H1 (cell line): ENCODE measurements around the gene DGUOK. TPM values are rescaled to one million over a fixed set of nuclear protein-coding genes. Genes with fewer than 3 reads are reported as not detected.

Source experiments
- CTCF ChIA-PET: fragments of 300-600 bp; sonication (Branson Sonifier 250); formaldehyde crosslinking; loops from one replicate; lab custom pipeline; 2021; ENCODE audit not compliant: partially characterized antibody; lab: Charles Lee
- POLR2A ChIA-PET: fragments of 300-600 bp; sonication (Branson Sonifier 250); formaldehyde crosslinking; loops from one replicate; lab custom pipeline; 2021; ENCODE audit warnings: inconsistent platforms; ENCODE audit not compliant: partially characterized antibody; lab: Charles Lee
- DNase-seq, 2 experiments: peaks; one replicate each; pipeline versions ENCODE4 v3.0.0 to v3.0.0-alpha.2; 2010 to 2022; ENCODE audit warnings: low spot score in 2 of 2, low read depth in 1 of 2, mixed read lengths in 1 of 2
- FAIRE-seq: peaks from 2 replicates; lab custom pipeline; 2011; peaks lifted over from hg19 to GRCh38; lab: Jason Lieb, UNC
- H2AFZ ChIP-seq: 2 replicates; pipeline ENCODE4 v1.8.1; 2012; ENCODE audit warnings: low read length, inconsistent platforms
- H2AK5ac ChIP-seq: 2 replicates; pipeline ENCODE4 v1.6.1; 2013; ENCODE audit warnings: low read depth, low read length
- H2BK120ac ChIP-seq: replicated peaks from 2 replicates; pipeline ENCODE3; 2013; ENCODE audit warnings: low read depth, low read length, inconsistent platforms
- H2BK12ac ChIP-seq: 2 replicates; pipeline ENCODE4 v1.6.1; 2013; ENCODE audit warnings: low read depth, low read length
- H2BK15ac ChIP-seq: 2 replicates; pipeline ENCODE4 v1.6.1; 2013; ENCODE audit warnings: low read length
- H2BK20ac ChIP-seq: 2 replicates; pipeline ENCODE4 v1.6.1; 2013; ENCODE audit warnings: low read length
- H2BK5ac ChIP-seq: 2 replicates; pipeline ENCODE4 v1.6.1; 2013; ENCODE audit warnings: low read depth, low read length
- H3K14ac ChIP-seq: 2 replicates; pipeline ENCODE4 v1.6.1; 2013; ENCODE audit warnings: inconsistent platforms; ENCODE audit not compliant: insufficient read length
- H3K18ac ChIP-seq: 2 replicates; pipeline ENCODE4 v1.6.1; 2013; ENCODE audit warnings: low read length; ENCODE audit errors: extremely low read depth
- H3K23ac ChIP-seq: 2 replicates; pipeline ENCODE4 v1.6.1; 2013; ENCODE audit warnings: inconsistent platforms; ENCODE audit not compliant: insufficient read length
- H3K23me2 ChIP-seq: 2 replicates; pipeline ENCODE4 v1.6.1; 2013; ENCODE audit warnings: low read depth, low read length
- H3K27ac ChIP-seq: 2 replicates; pipeline ENCODE4 v1.6.1; 2011; ENCODE audit warnings: low read depth, low read length, inconsistent platforms
- H3K27me3 ChIP-seq, 4 experiments: replicated peaks in 1 of 4; 1 replicate in 1 of 4; 2 replicates in 3 of 4; pipeline versions ENCODE4 v1.6.1 to v1.8.1; 2011 to 2013; ENCODE audit warnings: low read length in 3 of 4, mild to moderate bottlenecking in 3 of 4, inconsistent platforms in 2 of 4, mixed read lengths in 2 of 4, moderate library complexity in 1 of 4; ENCODE audit not compliant: control insufficient read depth in 3 of 4, insufficient read depth in 3 of 4; ENCODE audit errors: extremely low read depth in 1 of 4
- H3K36me3 ChIP-seq, 4 experiments: 2 replicates each; pipeline versions ENCODE4 v1.6.1 to v1.8.1; 2011 to 2013; ENCODE audit warnings: mild to moderate bottlenecking in 4 of 4, low read length in 3 of 4, moderate library complexity in 2 of 4, control low read depth in 1 of 4, inconsistent platforms in 1 of 4; ENCODE audit not compliant: insufficient read depth in 4 of 4, control insufficient read depth in 2 of 4
- H3K4ac ChIP-seq: replicated peaks from 2 replicates; pipeline ENCODE3; 2013; ENCODE audit warnings: low read length, low read depth, mixed read lengths, inconsistent platforms; ENCODE audit not compliant: insufficient read length
- H3K4me1 ChIP-seq, 4 experiments: replicated peaks in 1 of 4; 1 replicate in 1 of 4; 2 replicates in 3 of 4; pipeline versions ENCODE4 v1.6.1 to v1.8.1; 2011 to 2013; ENCODE audit warnings: low read length in 3 of 4, inconsistent platforms in 2 of 4, mixed read lengths in 1 of 4; ENCODE audit not compliant: insufficient read depth in 4 of 4, control insufficient read depth in 3 of 4
- H3K4me2 ChIP-seq, 2 experiments: 2 replicates each; pipeline versions ENCODE4 v1.6.1 to v1.8.1; 2011 to 2013; ENCODE audit warnings: low read depth in 2 of 2, low read length in 2 of 2, control low read depth in 1 of 2, inconsistent platforms in 1 of 2, mild to moderate bottlenecking in 1 of 2; ENCODE audit not compliant: insufficient read depth in 1 of 2
- H3K4me3 ChIP-seq, 4 experiments: fragments of 200-600, 300-600 bp in 1 of 4; sonication (generic), shearing (Covaris generic), sonication (Bioruptor Twin) in 1 of 4; 2 replicates each; pipeline versions ENCODE4 v1.5.1 to v1.8.1; 2011 to 2016; ENCODE audit warnings: low read length in 4 of 4, low read depth in 3 of 4, control low read depth in 2 of 4, inconsistent platforms in 2 of 4, mild to moderate bottlenecking in 2 of 4, mixed read lengths in 1 of 4, moderate library complexity in 1 of 4; ENCODE audit not compliant: insufficient read depth in 2 of 4; ENCODE audit errors: extremely low read depth in 1 of 4
- H3K56ac ChIP-seq: replicated peaks from 2 replicates; pipeline ENCODE3; 2013; ENCODE audit warnings: low read depth, mild to moderate bottlenecking, mixed read lengths, low read length, inconsistent platforms; ENCODE audit not compliant: insufficient read length
- H3K79me1 ChIP-seq: 2 replicates; pipeline ENCODE4 v1.6.1; 2013; ENCODE audit warnings: low read depth, low read length, control low read depth
- H3K79me2 ChIP-seq, 2 experiments: 2 replicates each; pipeline versions ENCODE4 v1.6.1 to v1.8.1; 2012 to 2013; ENCODE audit warnings: low read length in 2 of 2, mild to moderate bottlenecking in 2 of 2, inconsistent platforms in 1 of 2; ENCODE audit not compliant: insufficient read depth in 2 of 2, control insufficient read depth in 1 of 2
- H3K9ac ChIP-seq, 4 experiments: replicated peaks in 1 of 4; 1 replicate in 1 of 4; 2 replicates in 3 of 4; pipeline versions ENCODE4 v1.6.1 to v1.8.1; 2011 to 2013; ENCODE audit warnings: low read depth in 3 of 4, low read length in 3 of 4, control low read depth in 2 of 4, mild to moderate bottlenecking in 2 of 4, moderate library complexity in 2 of 4, inconsistent platforms in 1 of 4; ENCODE audit errors: extremely low read depth in 1 of 4
- H3K9me3 ChIP-seq, 2 experiments: 2 replicates each; pipeline versions ENCODE4 v1.6.1 to v1.8.1; 2012 to 2013; ENCODE audit warnings: mild to moderate bottlenecking in 2 of 2, moderate library complexity in 2 of 2, control low read depth in 1 of 2, inconsistent platforms in 1 of 2, low read depth in 1 of 2, low read length in 1 of 2, mixed read lengths in 1 of 2; ENCODE audit not compliant: insufficient read depth in 2 of 2
- H4K20me1 ChIP-seq, 2 experiments: replicated peaks in 1 of 2; 2 replicates each; pipeline versions ENCODE3 to v1.8.1; 2011 to 2013; ENCODE audit warnings: inconsistent platforms in 2 of 2, low read length in 2 of 2, mild to moderate bottlenecking in 1 of 2; ENCODE audit not compliant: insufficient read depth in 2 of 2, control insufficient read depth in 1 of 2
- H4K5ac ChIP-seq: 2 replicates; pipeline ENCODE4 v1.6.1; 2013; ENCODE audit warnings: low read length, low read depth, mixed read lengths, inconsistent platforms; ENCODE audit not compliant: insufficient read length
- H4K8ac ChIP-seq: 2 replicates; pipeline ENCODE4 v1.8.0; 2013; ENCODE audit warnings: mild to moderate bottlenecking, moderate library complexity, low read length, inconsistent platforms; ENCODE audit not compliant: insufficient read depth; ENCODE audit errors: extremely low read depth
- H4K91ac ChIP-seq: replicated peaks from 2 replicates; pipeline ENCODE3; 2013; ENCODE audit warnings: low read length, mixed read lengths, inconsistent platforms; ENCODE audit not compliant: insufficient read length
- CBX8 ChIP-seq: fragments of 300-800, 300-1000 bp; sonication (generic); IDR thresholded peaks from 2 replicates; pipeline ENCODE4 v1.7.1; 2016; ENCODE audit warnings: low read depth, low read length, borderline replicate concordance
- CREB1 ChIP-seq: IDR thresholded peaks from 2 replicates; pipeline ENCODE4 v1.6.1; 2012; ENCODE audit warnings: inconsistent platforms
- EP300 ChIP-seq, 2 experiments: IDR thresholded peaks; 1 replicate in 1 of 2; 2 replicates in 1 of 2; pipeline ENCODE4 v1.6.1; 2011 to 2012; ENCODE audit warnings: low read depth in 2 of 2, low read length in 2 of 2, mild to moderate bottlenecking in 2 of 2, borderline replicate concordance in 1 of 2, inconsistent platforms in 1 of 2, moderate library complexity in 1 of 2
- EZH2 ChIP-seq: fragments of 200-600 bp; sonication (generic); IDR thresholded peaks from 2 replicates; pipeline ENCODE4 v1.7.1; 2012; ENCODE audit warnings: low read depth, mild to moderate bottlenecking, moderate library complexity, low read length, inconsistent platforms; ENCODE audit not compliant: severe bottlenecking
- GTF2F1 ChIP-seq: IDR thresholded peaks from 2 replicates; pipeline ENCODE4 v1.6.1; 2012; ENCODE audit warnings: low read depth, low read length, improper control_type of control experiment, borderline replicate concordance
- RBBP5 ChIP-seq: IDR thresholded peaks from 2 replicates; pipeline ENCODE4 v1.7.1; 2012; ENCODE audit warnings: low read depth, mild to moderate bottlenecking, inconsistent platforms, low read length, moderate library complexity, borderline replicate concordance
- RXRA ChIP-seq: IDR thresholded peaks from 2 replicates; pipeline ENCODE4 v1.6.1; 2011; ENCODE audit warnings: low read depth, mild to moderate bottlenecking, low read length, moderate library complexity; ENCODE audit not compliant: insufficient read depth
- SIRT6 ChIP-seq: IDR thresholded peaks from one replicate; pipeline ENCODE4 v1.7.1; 2012; ENCODE audit warnings: low read length, inconsistent platforms
- SP1 ChIP-seq: IDR thresholded peaks from 2 replicates; pipeline ENCODE4 v1.6.1; 2011; ENCODE audit warnings: low read depth, low read length
- SP4 ChIP-seq: IDR thresholded peaks from 2 replicates; pipeline ENCODE4 v1.6.1; 2012; ENCODE audit warnings: low read length, inconsistent platforms
- TCF12 ChIP-seq: IDR thresholded peaks from 2 replicates; pipeline ENCODE4 v1.6.1; 2011; ENCODE audit warnings: low read depth, mild to moderate bottlenecking, low read length
- TEAD4 ChIP-seq: IDR thresholded peaks from 2 replicates; pipeline ENCODE4 v1.6.1; 2012; ENCODE audit warnings: low read depth, low read length, inconsistent platforms, mixed read lengths
- WGBS, 2 experiments: shearing (Covaris generic) in 1 of 2; methylation state at CpG; one replicate each; pipeline versions ENCODE4 v1.1.6 to v1.1.7; 2013 to 2015; ENCODE audit warnings: low lambda C conversion rate in 2 of 2, mixed read lengths in 2 of 2, inconsistent platforms in 1 of 2, low coverage in 1 of 2, missing lambda C conversion rate in 1 of 2; ENCODE audit not compliant: insufficient replicate concordance in 2 of 2, insufficient coverage in 1 of 2, insufficient read length in 1 of 2; ENCODE audit errors: extremely low coverage in 1 of 2, missing lambda C conversion rate in 1 of 2; 5-methylcytosine and 5-hydroxymethylcytosine counted together
- polyA plus RNA-seq, 7 experiments: library from polyadenylated mRNA; depleted of rRNA in 3 of 7; stranded (reverse) in 5 of 7; unstranded in 2 of 7; fragments of >200 nt in 5 of 7; fragments of 200-250 nt in 2 of 7; gene quantifications; 1 replicate in 5 of 7; 2 replicates in 1 of 7; 4 replicates in 1 of 7; pipeline versions ENCODE4 v1.2.1 to v1.2.3, GENCODE V29; 2011 to 2013; ENCODE audit warnings: missing spikeins in 2 of 7, mixed read lengths in 2 of 7
- total RNA-seq: library from RNA; stranded (reverse); fragmentation: NEBNext Ultra II Directional; extraction: Animal tissue kit (Norgen Biotek cat#: 25700); gene quantifications from 2 replicates; pipeline ENCODE4 v1.2.1, GENCODE V29; 2021
- TF ChIP-seq, protein P1 (sequence below): IDR thresholded peaks from 2 replicates; pipeline ENCODE4 v1.6.1; 2012; ENCODE audit warnings: low read length, inconsistent platforms

DGUOK gene
- total and polyA plus RNA-seq, 2 of the 8 experiments (the other 6 are each of a cell fraction or from before 2014, with no cell fraction given), result 110 to 168 TPM

DNA sequence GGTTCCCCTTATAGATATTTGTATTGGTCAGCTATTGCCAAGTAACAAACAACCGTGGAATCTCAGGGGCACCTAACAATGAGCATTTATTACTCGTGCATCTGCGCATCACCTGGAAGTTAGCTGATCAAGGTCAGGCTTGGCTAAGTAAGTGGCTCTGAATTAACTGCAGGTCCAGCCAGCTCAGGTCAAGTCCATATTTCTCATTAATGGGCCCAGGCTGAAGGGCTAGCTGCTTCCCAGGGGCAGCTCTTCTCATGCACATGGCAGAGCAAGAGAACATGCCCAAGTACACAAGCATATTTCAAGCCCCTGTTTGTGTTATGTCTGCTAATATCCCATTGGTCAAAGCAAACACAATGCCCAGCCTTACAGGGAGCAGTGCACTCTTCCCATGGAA, 7.8 kb upstream of the DGUOK start:
- Histone ChIP-seq H3K23me2 (no peaks in the 10 kb centered on the region), H2BK120ac (no peak overlapping the region), H3K27me3 (no peaks in the 10 kb centered on the region), H2BK12ac (no peak overlapping the region), H2BK15ac (no peak overlapping the region), H3K23ac (no peak overlapping the region), H3K18ac (no peak overlapping the region), H2BK5ac (no peak overlapping the region), H3K27ac (no peak overlapping the region), H3K4me2 (no peak overlapping the region), H2AFZ (no peak overlapping the region), H3K36me3 (no peaks in the 10 kb centered on the region), H3K4me3 (no peak overlapping the region), H3K4ac (no peak overlapping the region), H2BK20ac (no peak overlapping the region), H3K56ac (no peak overlapping the region), H3K79me1 (no peaks in the 10 kb centered on the region), H2AK5ac (no peak overlapping the region), H3K14ac (no peak overlapping the region), H3K9me3 (no peaks in the 10 kb centered on the region), H4K5ac (no peak overlapping the region), H4K20me1 (no peaks in the 10 kb centered on the region), H4K91ac (no peak overlapping the region), H3K79me2 (no peaks in the 10 kb centered on the region), H4K8ac (no peak overlapping the region), H3K9ac (no peak overlapping the region), H3K4me1 (peaks cover 3 to 8% (median 5%) of the 10 kb centered on the region in 4 experiments; a peak in 6 of 7 replicates)
- CTCF ChIA-PET, result interaction anchor here (0.7 kb wide), 1 partner anchor 11 kb away, joined by 3 read pairs; no protein-coding TSS in a partner anchor
- POLR2A ChIA-PET, result interaction anchor here (1.1 kb wide), 1 partner anchor 8 kb away, joined by 3 read pairs; no protein-coding TSS in a partner anchor
- no peak for DNase-seq
- 84% methylated on average over 3 of the region's 3 CpGs; no CpG with 5 or more reads in 1 of the 2 experiments for WGBS, 2 experiments
- FAIRE-seq, result no peak
- TF ChIP-seq SP4 (no peak), CBX8 (no peak), RXRA (no peak), EP300 (IDR thresholded peaks at IDR 0.05; ENCODE audit: borderline replicate concordance in 1 of 2, low read depth in 2 of 2, low read length in 2 of 2) (no peak), CREB1 (no peak), SP1 (no peak), SIRT6 (no peak), GTF2F1 (no peak), RBBP5 (no peak), TEAD4 (no peak), TCF12 (no peak), EZH2 (no peak)
- TF ChIP-seq, protein P1, sequence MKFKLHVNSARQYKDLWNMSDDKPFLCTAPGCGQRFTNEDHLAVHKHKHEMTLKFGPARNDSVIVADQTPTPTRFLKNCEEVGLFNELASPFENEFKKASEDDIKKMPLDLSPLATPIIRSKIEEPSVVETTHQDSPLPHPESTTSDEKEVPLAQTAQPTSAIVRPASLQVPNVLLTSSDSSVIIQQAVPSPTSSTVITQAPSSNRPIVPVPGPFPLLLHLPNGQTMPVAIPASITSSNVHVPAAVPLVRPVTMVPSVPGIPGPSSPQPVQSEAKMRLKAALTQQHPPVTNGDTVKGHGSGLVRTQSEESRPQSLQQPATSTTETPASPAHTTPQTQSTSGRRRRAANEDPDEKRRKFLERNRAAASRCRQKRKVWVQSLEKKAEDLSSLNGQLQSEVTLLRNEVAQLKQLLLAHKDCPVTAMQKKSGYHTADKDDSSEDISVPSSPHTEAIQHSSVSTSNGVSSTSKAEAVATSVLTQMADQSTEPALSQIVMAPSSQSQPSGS, result no peak
